Neural cell (in vitro differentiated cells): ENCODE data around the gene APOA1. TPM values are rescaled to one million over a fixed set of nuclear protein-coding genes. Genes with fewer than 3 reads are reported as not detected.

Source experiments
- H2AFZ ChIP-seq: fragments of 200-600, 300-800 bp; sonication (generic), shearing (Covaris generic); 2 replicates; pipeline ENCODE4 v1.6.0; 2014; ENCODE audit warnings: low read depth, mild to moderate bottlenecking, antibody characterized with exemption, low read length, moderate library complexity
- H3F3A ChIP-seq: fragments of 200-600 bp; shearing (Covaris generic); 2 replicates; pipeline ENCODE4 v1.6.1; 2016; ENCODE audit warnings: mild to moderate bottlenecking, moderate library complexity, mixed read lengths, antibody characterized with exemption, low read length; ENCODE audit not compliant: insufficient read depth, poor library complexity, severe bottlenecking
- H3K27ac ChIP-seq: fragments of 200-600, 300-800 bp; sonication (generic), shearing (Covaris generic); 2 replicates; pipeline ENCODE4 v1.5.1; 2014; ENCODE audit warnings: mild to moderate bottlenecking, low read length, moderate library complexity
- H3K27me3 ChIP-seq: fragments of 300-800, 200-600 bp; sonication (generic), shearing (Covaris generic); 2 replicates; pipeline ENCODE4 v1.6.0; 2014; ENCODE audit warnings: mild to moderate bottlenecking, low read depth, low read length, moderate library complexity; ENCODE audit not compliant: insufficient read depth
- H3K36me3 ChIP-seq: fragments of 300-800, 200-600 bp; sonication (generic), shearing (Covaris generic); 2 replicates; pipeline ENCODE4 v1.5.1; 2014; ENCODE audit warnings: mild to moderate bottlenecking, antibody characterized with exemption, low read length, moderate library complexity; ENCODE audit not compliant: insufficient read depth
- H3K4me2 ChIP-seq: fragments of 300-800, 200-600 bp; sonication (generic), shearing (Covaris generic); 2 replicates; pipeline ENCODE4 v1.6.0; 2014; ENCODE audit warnings: mild to moderate bottlenecking, low read length
- H3K4me3 ChIP-seq: fragments of 300-800, 200-600 bp; sonication (generic), shearing (Covaris generic); 2 replicates; pipeline ENCODE4 v1.5.1; 2014; ENCODE audit warnings: mild to moderate bottlenecking, low read length, moderate library complexity
- H3K79me2 ChIP-seq: fragments of 200-600 bp; shearing (Covaris generic); replicated peaks from 2 replicates; pipeline ENCODE4 v1.6.0; 2014; ENCODE audit warnings: mild to moderate bottlenecking, low read length, moderate library complexity; ENCODE audit not compliant: insufficient read depth
- H3K9ac ChIP-seq: fragments of 300-800, 200-600 bp; sonication (generic), shearing (Covaris generic); 2 replicates; pipeline ENCODE4 v1.6.1; 2016; ENCODE audit warnings: mild to moderate bottlenecking, low read length, mixed read lengths
- H3K9me2 ChIP-seq: fragments of 200-600 bp; shearing (Covaris generic); 2 replicates; pipeline ENCODE4 v1.6.1; 2016; ENCODE audit warnings: mild to moderate bottlenecking, low read length, mixed read lengths; ENCODE audit not compliant: insufficient read depth
- H3K9me3 ChIP-seq: fragments of 200-600, 300-800 bp; sonication (generic), shearing (Covaris generic); 2 replicates; pipeline ENCODE4 v1.6.1; 2016; ENCODE audit warnings: mild to moderate bottlenecking, mixed run types, low read length, moderate library complexity, mixed read lengths
- H4K20me1 ChIP-seq: fragments of 200-600 bp; shearing (Covaris generic); 2 replicates; pipeline ENCODE4 v1.6.1; 2016; ENCODE audit warnings: mild to moderate bottlenecking, mixed run types; ENCODE audit not compliant: insufficient read depth
- CTCF ChIP-seq: fragments of 450-650 bp; IDR thresholded peaks from 2 replicates; pipeline ENCODE4 v1.5.1; 2014; ENCODE audit warnings: antibody characterized with exemption, mild to moderate bottlenecking, moderate library complexity; ENCODE audit not compliant: poor library complexity, severe bottlenecking
- EP300 ChIP-seq: fragments of 450-650 bp; conservative IDR thresholded peaks from 2 replicates; pipeline ENCODE4 v1.6.1; 2014; ENCODE audit warnings: antibody characterized with exemption, mild to moderate bottlenecking, moderate library complexity; ENCODE audit not compliant: poor library complexity, severe bottlenecking
- EZH2 ChIP-seq: fragments of 200-600, 300-800 bp; shearing (Covaris generic), sonication (generic); IDR thresholded peaks from 2 replicates; pipeline ENCODE4 v1.6.1; 2014; ENCODE audit warnings: antibody characterized with exemption, low read length, borderline replicate concordance, mild to moderate bottlenecking; ENCODE audit not compliant: insufficient read depth, poor library complexity, severe bottlenecking
- MXI1 ChIP-seq: fragments of 450-650 bp; conservative IDR thresholded peaks from 2 replicates; pipeline ENCODE4 v1.6.1; 2014; ENCODE audit warnings: antibody characterized with exemption, mild to moderate bottlenecking; ENCODE audit not compliant: poor library complexity, severe bottlenecking
- POLR2AphosphoS5 ChIP-seq: IDR thresholded peaks from 2 replicates; pipeline ENCODE4 v1.6.1; 2012
- RAD21 ChIP-seq: fragments of 450-650 bp; conservative IDR thresholded peaks from 2 replicates; pipeline ENCODE4 v1.6.1; 2014; ENCODE audit warnings: antibody characterized with exemption, mild to moderate bottlenecking, moderate library complexity
- REST ChIP-seq: IDR thresholded peaks from 2 replicates; pipeline ENCODE4 v1.6.1; 2012; ENCODE audit warnings: borderline replicate concordance
- SMC3 ChIP-seq: fragments of 450-650 bp; conservative IDR thresholded peaks from 2 replicates; pipeline ENCODE4 v1.6.1; 2014; ENCODE audit warnings: antibody characterized with exemption, mild to moderate bottlenecking, moderate library complexity; ENCODE audit not compliant: poor library complexity
- TAF1 ChIP-seq: IDR thresholded peaks from 2 replicates; pipeline ENCODE4 v1.6.1; 2012; ENCODE audit warnings: low read depth
- polyA plus RNA-seq: library from polyadenylated mRNA; depleted of rRNA; stranded (reverse); fragments of >200 nt; gene quantifications from 2 replicates; pipeline ENCODE4 v1.2.3, GENCODE V29; 2014

Gene APOA1
- polyA plus RNA-seq, 1 donor from 2014 or later = not detected

- Histone ChIP-seq H3K4me3 (no peak overlapping the region), H3K27me3 (no peaks in the 10 kb centered on the region), H3F3A (no peaks in the 10 kb centered on the region), H3K9me3 (no peaks in the 10 kb centered on the region), H3K9me2 (no peaks in the 10 kb centered on the region), H4K20me1 (no peaks in the 10 kb centered on the region), H3K79me2 (no peaks in the 10 kb centered on the region), H3K36me3 (peaks cover 7% of the 10 kb centered on the region), H2AFZ (no peak overlapping the region), H3K9ac (no peak overlapping the region), H3K27ac (no peak overlapping the region), H3K4me2 (no peak overlapping the region)
- TF ChIP-seq SMC3 (no peak), RAD21 (no peak), TAF1 (no peak), EZH2 (no peak), REST (no peak), MXI1 (no peak), EP300 (no peak), CTCF (no peak), POLR2AphosphoS5 (no peak)
Observed at GRCh38 chr11:116862185-116862584, 24.8 kb upstream of the APOA1 start.

DNA sequence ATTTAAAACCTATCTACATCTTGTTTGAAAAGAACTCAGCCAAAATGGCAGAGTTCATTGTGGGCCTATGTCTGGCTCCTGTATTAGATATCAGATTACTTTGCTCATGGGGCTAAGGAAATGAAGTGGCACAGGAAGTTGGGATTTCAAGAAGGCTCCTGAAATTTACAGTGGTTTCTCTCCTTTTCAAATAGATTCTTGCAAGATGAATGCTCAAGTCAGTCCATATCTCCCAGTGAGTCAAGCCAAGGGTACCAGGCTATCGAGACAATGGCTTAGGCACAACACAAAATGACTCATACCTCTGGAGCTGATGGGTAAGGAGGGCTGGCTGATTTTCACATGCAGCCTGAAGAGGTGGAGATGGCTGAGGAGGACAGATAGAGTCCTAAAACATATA, 24.1 kb upstream of the APOA1 start:
- no peaks in the 10 kb centered on the region for H3K9me3 ChIP-seq
- no peak overlapping the region for H3K9ac ChIP-seq
- peaks cover 14% of the 10 kb centered on the region for H3K36me3 ChIP-seq
- H3K4me3 ChIP-seq = no peak overlapping the region
- no peaks in the 10 kb centered on the region for H3K27me3 ChIP-seq
- no peak overlapping the region for H3K4me2 ChIP-seq
- no peaks in the 10 kb centered on the region for H4K20me1 ChIP-seq
- no peak overlapping the region for H3K27ac ChIP-seq
- no peaks in the 10 kb centered on the region for H3K9me2 ChIP-seq
- no peaks in the 10 kb centered on the region for H3F3A ChIP-seq
- TF ChIP-seq REST = no peak
- TF ChIP-seq RAD21 = no peak
- TF ChIP-seq EP300 = no peak
- TF ChIP-seq MXI1 = no peak
- no peak for TF ChIP-seq POLR2AphosphoS5
- no peak for TF ChIP-seq EZH2
- TF ChIP-seq SMC3 = no peak
- TF ChIP-seq TAF1 = no peak
- no peak for TF ChIP-seq CTCF
- H3K79me2 ChIP-seq = no peaks in the 10 kb centered on the region
- no peak overlapping the region for H2AFZ ChIP-seq
